ENCODE measurements around the gene CUL5. TPM values are rescaled to one million over a fixed set of nuclear protein-coding genes. Genes with fewer than 3 reads are reported as not detected.

The CUL5 gene
- total RNA-seq, 6 donors from 2014 or later: 12.5 to 35.5 (median 24.1) TPM

DNA sequence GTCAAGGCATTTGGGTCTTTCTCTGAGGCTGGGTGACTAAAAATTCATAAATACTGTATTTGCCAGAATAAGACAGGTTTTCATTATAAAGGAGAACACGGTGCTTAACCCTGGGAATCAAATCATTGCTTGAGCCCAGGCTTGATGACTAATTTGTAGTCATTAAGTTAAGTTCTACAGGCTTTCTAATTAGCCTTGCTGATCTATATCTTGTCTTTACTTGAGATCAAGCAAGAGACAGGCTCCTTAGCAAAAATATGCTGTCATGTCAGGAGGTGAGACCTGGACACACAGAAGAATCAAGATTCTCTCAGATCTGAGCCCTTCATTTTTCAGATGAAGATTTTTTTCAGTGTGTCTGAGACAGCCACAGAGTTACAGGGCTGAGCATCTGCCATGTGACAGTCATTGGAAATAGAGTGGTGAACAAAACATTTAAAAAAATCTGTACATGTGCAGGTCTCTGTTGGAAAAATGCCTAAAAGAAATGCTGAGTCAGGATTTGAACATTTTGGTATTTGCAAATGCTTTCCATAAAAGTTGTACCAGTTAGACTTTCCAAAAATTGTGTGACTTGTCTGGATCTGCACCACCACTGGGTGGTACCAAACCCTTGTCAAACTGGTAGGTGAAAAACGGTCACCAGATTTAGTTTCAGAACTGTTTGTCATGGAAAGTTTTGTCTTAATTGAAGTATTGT is 127.3 kb downstream of the CUL5 start:
- WGBS, 2 donors: 68 to 73% methylated on average over 2 of the region's 2 CpGs
- DNase-seq (no peak), ATAC-seq (ENCODE audit: low FRiP score in 2 of 2) (no peak)
- Histone ChIP-seq H3K4me3 (no peak overlapping the region), H3K27me3 (no peaks in the 10 kb centered on the region), H3K9me3 (no peaks in the 10 kb centered on the region), H3K27ac (no peak overlapping the region), H3K36me3 (peaks cover 0 to 63% (median 35%) of the 10 kb centered on the region in 4 donors), H3K4me1 (peaks cover 0 to 10% (median 6%) of the 10 kb centered on the region in 4 donors)
- TF ChIP-seq POLR2AphosphoS5 (IDR thresholded peaks at IDR 0.05) (no peak), CTCF (IDR thresholded peaks at IDR 0.05) (no peak), EP300 (IDR thresholded peaks at IDR 0.05) (no peak), POLR2A (IDR thresholded peaks at IDR 0.05) (no peak)

DNA sequence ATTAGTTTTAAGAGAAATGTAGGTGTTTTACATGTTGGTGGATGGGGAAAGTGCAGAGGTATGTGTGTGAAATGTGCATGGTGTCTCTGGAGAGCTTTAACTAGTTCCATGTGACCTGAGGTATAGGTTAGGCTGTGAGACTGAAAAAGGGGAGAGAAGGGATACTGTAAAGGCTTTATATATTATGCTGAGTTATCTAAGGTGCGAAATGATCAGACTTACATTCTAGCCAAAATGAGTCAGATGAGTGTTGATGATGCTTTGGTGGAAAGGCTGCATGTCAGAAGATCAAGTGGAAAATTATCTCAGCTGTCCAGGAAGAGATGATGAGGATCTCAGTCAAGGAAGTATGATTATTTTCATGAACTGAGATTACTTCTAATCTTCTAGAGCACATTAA is 128.5 kb downstream of the CUL5 start:
- H3K36me3 ChIP-seq: peaks cover 0 to 74% (median 37%) of the 10 kb centered on the region in 4 donors
- TF ChIP-seq POLR2A (IDR thresholded peaks at IDR 0.05): no peak
- no peak for TF ChIP-seq POLR2AphosphoS5 (IDR thresholded peaks at IDR 0.05)
- TF ChIP-seq EP300 (IDR thresholded peaks at IDR 0.05): no peak
- TF ChIP-seq CTCF (IDR thresholded peaks at IDR 0.05): no peak
- 86 to 96% methylated on average over 1 of the region's 1 CpG for WGBS, 2 donors
- DNase-seq: no peak
- no peak overlapping the region for H3K4me3 ChIP-seq
- H3K27ac ChIP-seq: no peak overlapping the region
- no peaks in the 10 kb centered on the region for H3K27me3 ChIP-seq
- ATAC-seq (ENCODE audit: low FRiP score in 2 of 2): no peak
- H3K4me1 ChIP-seq: peaks cover 0 to 4% (median 2%) of the 10 kb centered on the region in 4 donors
- H3K9me3 ChIP-seq: no peaks in the 10 kb centered on the region

DNA sequence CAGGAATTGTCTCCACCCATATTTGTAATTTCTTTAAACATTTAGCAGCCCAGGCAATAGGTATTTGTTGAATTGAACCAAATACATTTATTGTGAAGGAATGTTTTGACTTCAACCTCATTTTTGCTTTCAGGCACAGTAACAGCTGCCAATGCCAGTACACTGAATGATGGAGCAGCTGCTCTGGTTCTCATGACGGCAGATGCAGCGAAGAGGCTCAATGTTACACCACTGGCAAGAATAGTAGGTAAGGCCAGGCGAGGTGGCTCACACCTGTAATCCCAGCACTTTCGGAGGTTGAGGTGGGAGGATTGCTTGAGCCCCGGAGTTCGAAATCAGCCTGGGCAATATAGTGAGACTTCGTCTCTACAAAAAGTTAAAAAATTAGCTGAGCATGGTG is 133.6 kb downstream of the CUL5 start:
- Histone ChIP-seq H3K27me3 (no peaks in the 10 kb centered on the region), H3K36me3 (peaks cover 36 to 91% (median 68%) of the 10 kb centered on the region in 4 donors), H3K9me3 (no peaks in the 10 kb centered on the region), H3K27ac (no peak overlapping the region), H3K4me3 (no peak overlapping the region), H3K4me1 (no peaks in the 10 kb centered on the region)
- 93 to 95% methylated on average over 7 of the region's 7 CpGs for WGBS, 2 donors
- no peak for ATAC-seq (ENCODE audit: low FRiP score in 2 of 2)
- no peak for DNase-seq
- TF ChIP-seq EP300 (IDR thresholded peaks at IDR 0.05): no peak
- TF ChIP-seq CTCF (IDR thresholded peaks at IDR 0.05): no peak
- no peak for TF ChIP-seq POLR2AphosphoS5 (IDR thresholded peaks at IDR 0.05)
- TF ChIP-seq POLR2A (IDR thresholded peaks at IDR 0.05): no peak

GRCh38 chr11:108144615-108145014 is 135.9 kb downstream of the CUL5 start:
- peaks cover 45 to 98% (median 73%) of the 10 kb centered on the region in 4 donors for H3K36me3 ChIP-seq
- WGBS, 2 donors: 93 to 98% methylated on average over 3 of the region's 3 CpGs

More at GRCh38 chr11:108144615-108145014, 135.9 kb downstream of the CUL5 start:
- Histone ChIP-seq H3K4me3 (no peak overlapping the region), H3K27ac (no peak overlapping the region), H3K9me3 (no peaks in the 10 kb centered on the region), H3K4me1 (no peaks in the 10 kb centered on the region), H3K27me3 (no peaks in the 10 kb centered on the region)
- DNase-seq (no peak), ATAC-seq (ENCODE audit: low FRiP score in 2 of 2) (no peak)
- no peak for TF ChIP-seq POLR2AphosphoS5 (IDR thresholded peaks at IDR 0.05)
- TF ChIP-seq CTCF (IDR thresholded peaks at IDR 0.05): no peak
- TF ChIP-seq EP300 (IDR thresholded peaks at IDR 0.05): no peak
- no peak for TF ChIP-seq POLR2A (IDR thresholded peaks at IDR 0.05)
